HepG2 (cell line): ENCODE results near the gene CTSA. TPM values are rescaled to one million over a fixed set of nuclear protein-coding genes. Genes with fewer than 3 reads are reported as not detected.
A peak's percentile ranks its signal among the peaks of the same experiment; 100 is the strongest.

ENCODE experiments used
- ATAC-seq: fragments of 200-7000 bp; cut with Tn5 transposase; 3 replicates; pipeline ENCODE4 v1.9.1; 2020; ENCODE audit warnings: mild to moderate bottlenecking, moderate library complexity
- BruUV-seq: library from RNA; stranded (reverse); fragments of 400-500 nt; replicated peaks from 2 replicates; lab custom pipeline; 2021; lab: Mats Ljungman, UMichigan
- CTCF ChIA-PET: fragments of 300-600 bp; formaldehyde crosslinking; extraction: SDS; loops from one replicate; lab custom pipeline; 2021; ENCODE audit warnings: low total read pairs, inconsistent platforms, low intra/inter-chr PET ratio; lab: Yijun Ruan, JAX
- POLR2A ChIA-PET: fragments of 350-600 bp; sonication (Branson Sonifier 250); formaldehyde crosslinking; loops from one replicate; lab custom pipeline; 2020; ENCODE audit warnings: antibody characterized with exemption, inconsistent platforms; lab: Yijun Ruan, JAX
- DNase-seq: peaks from one replicate; pipeline ENCODE4 v3.0.0-alpha.2; 2015; ENCODE audit warnings: low spot score
- FAIRE-seq: peaks from 3 replicates; lab custom pipeline; 2011; peaks lifted over from hg19 to GRCh38; lab: Jason Lieb, UNC
- H2AFZ ChIP-seq: one replicate; pipeline ENCODE4 v1.6.1; 2011; ENCODE audit warnings: low read length, inconsistent platforms
- H3K27ac ChIP-seq: fragments of 300-600 bp; 3 replicates; pipeline ENCODE4 v1.8.0; 2011; ENCODE audit warnings: mixed run types, mild to moderate bottlenecking, mixed read lengths, low read length, inconsistent platforms; ENCODE audit not compliant: insufficient read depth; ENCODE audit errors: extremely low read length
- H3K27me3 ChIP-seq, 2 experiments: fragments of 200-600 bp in 1 of 2; 2 replicates in 1 of 2; 3 replicates in 1 of 2; pipeline versions ENCODE4 v1.6.0 to v1.8.0; 2011; ENCODE audit warnings: low read length in 2 of 2, mild to moderate bottlenecking in 2 of 2, moderate library complexity in 2 of 2, inconsistent platforms in 1 of 2; ENCODE audit not compliant: insufficient read depth in 2 of 2, control insufficient read depth in 1 of 2
- H3K36me3 ChIP-seq, 2 experiments: fragments of 200-600 bp in 1 of 2; replicated peaks in 1 of 2; 2 replicates in 1 of 2; 3 replicates in 1 of 2; pipeline versions ENCODE4 v1.5.1 to v1.8.0; 2011; ENCODE audit warnings: low read length in 2 of 2, inconsistent platforms in 1 of 2; ENCODE audit not compliant: insufficient read depth in 2 of 2, control insufficient read depth in 1 of 2
- H3K4me1 ChIP-seq: 2 replicates; pipeline ENCODE4 v1.5.1; 2012; ENCODE audit warnings: low read length, inconsistent platforms; ENCODE audit not compliant: insufficient read depth
- H3K4me2 ChIP-seq: 2 replicates; pipeline ENCODE4 v1.6.0; 2011; ENCODE audit warnings: low read depth, low read length, inconsistent platforms
- H3K4me3 ChIP-seq, 3 experiments: fragments of 200-600 bp in 1 of 3; sonication (generic), shearing (Covaris generic) in 1 of 3; replicated peaks in 1 of 3; 2 replicates each; pipeline ENCODE4 v1.5.1; 2011 to 2016; ENCODE audit warnings: low read length in 3 of 3, inconsistent platforms in 2 of 3, low read depth in 2 of 3, mild to moderate bottlenecking in 2 of 3, control low read depth in 1 of 3, mixed read lengths in 1 of 3; ENCODE audit not compliant: insufficient read depth in 1 of 3
- H3K79me2 ChIP-seq: one replicate; pipeline ENCODE4 v1.6.1; 2011; ENCODE audit warnings: low read length, inconsistent platforms; ENCODE audit not compliant: insufficient read depth
- H3K9ac ChIP-seq: 2 replicates; pipeline ENCODE4 v1.6.0; 2011; ENCODE audit warnings: mild to moderate bottlenecking, low read depth, low read length, inconsistent platforms; ENCODE audit not compliant: insufficient read depth
- H3K9me3 ChIP-seq: 2 replicates; pipeline ENCODE4 v1.5.1; 2012; ENCODE audit warnings: mild to moderate bottlenecking, low read length
- H4K20me1 ChIP-seq: 2 replicates; pipeline ENCODE4 v1.6.0; 2011; ENCODE audit warnings: inconsistent platforms, mild to moderate bottlenecking, low read length, moderate library complexity; ENCODE audit not compliant: insufficient read depth
- AGO2 ChIP-seq: fragments of 200-400 bp; formaldehyde crosslinking; optimal IDR thresholded peaks from 2 replicates; pipeline ENCODE3; 2017; ENCODE audit warnings: mild to moderate bottlenecking, low read depth, low read length, moderate library complexity
- CC2D1A ChIP-seq: sonication (generic); formaldehyde crosslinking; IDR thresholded peaks from 2 replicates; pipeline ENCODE4 v1.8.1; 2023; ENCODE audit warnings: mild to moderate bottlenecking, missing genetic modification reagents
- MIXL1 ChIP-seq: IDR thresholded peaks from 2 replicates; pipeline ENCODE4 v1.6.1; 2016
- POLR2G ChIP-seq: fragments of 200-400 bp; formaldehyde crosslinking; IDR thresholded peaks from 2 replicates; pipeline ENCODE4 v1.6.1; 2018; ENCODE audit warnings: mild to moderate bottlenecking, low read depth, low read length, moderate library complexity
- TOE1 ChIP-seq: sonication (generic); formaldehyde crosslinking; IDR thresholded peaks from 2 replicates; pipeline ENCODE4 v1.4.0; 2020; ENCODE audit warnings: mild to moderate bottlenecking, missing genetic modification reagents
- ZNF629 ChIP-seq: sonication (generic); formaldehyde crosslinking; conservative IDR thresholded peaks from 2 replicates; pipeline ENCODE4 v1.5.0; 2020; ENCODE audit warnings: missing genetic modification reagents
- ZNF766 ChIP-seq: sonication (generic); formaldehyde crosslinking; IDR thresholded peaks from 2 replicates; pipeline ENCODE4 v1.5.0; 2020; ENCODE audit warnings: missing genetic modification reagents, borderline replicate concordance
- ZNF768 ChIP-seq: sonication (generic); formaldehyde crosslinking; IDR thresholded peaks from 2 replicates; pipeline ENCODE4 v1.4.0; 2020; ENCODE audit warnings: missing genetic modification reagents
- ZNF883 ChIP-seq: sonication (generic); formaldehyde crosslinking; IDR thresholded peaks from 2 replicates; pipeline ENCODE4 v1.5.1; 2020; ENCODE audit warnings: mild to moderate bottlenecking, missing genetic modification reagents; ENCODE audit errors: not compliant biosample characterization
- WGBS: methylation state at CpG from one replicate; pipeline ENCODE4 v1.1.6; 2017; ENCODE audit warnings: low lambda C conversion rate; 5-methylcytosine and 5-hydroxymethylcytosine counted together
- in situ Hi-C: cut with HindIII; loops from 2 replicates; pipeline ENCODE4 v1.10.0; 2017; ENCODE audit warnings: low pct_unique_long_range_greater_than_20kb; ENCODE audit not compliant: extremely low pct_ligation_motif_present
- intact Hi-C: fragments of 100-400 bp; cut with micrococcal nuclease; formaldehyde crosslinking; loops from one replicate; pipeline ENCODE4 v1.10.0; 2022; ENCODE audit not compliant: unreplicated experiment
- polyA plus RNA-seq, 8 experiments: library from polyadenylated mRNA; depleted of rRNA in 3 of 8; stranded (reverse) in 7 of 8; unstranded in 1 of 8; fragments of >200 nt; fragmentation: Illumina TruSeq in 4 of 8; extraction: Trizol in 4 of 8; gene quantifications; 2 replicates each; pipeline versions ENCODE4 v1.2.1 to v1.2.3, GENCODE V29; 2011 to 2016; ENCODE audit warnings: low read depth in 4 of 8, missing spikeins in 1 of 8, mixed read lengths in 1 of 8; ENCODE audit not compliant: insufficient read depth in 1 of 8
- total RNA-seq, 5 experiments: library from RNA; depleted of rRNA; stranded (reverse); fragments of >200 nt; fragmentation: Illumina TruSeq; extraction: Trizol; gene quantifications; 2 replicates each; pipeline ENCODE4 v1.2.3, GENCODE V29; 2016; ENCODE audit warnings: low read depth in 1 of 5
- TF ChIP-seq, protein P1 (sequence below): sonication (generic); formaldehyde crosslinking; IDR thresholded peaks from 2 replicates; pipeline ENCODE4 v1.4.0; 2020; ENCODE audit warnings: missing genetic modification reagents
- TF ChIP-seq, protein P2 (sequence below): sonication (generic); formaldehyde crosslinking; IDR thresholded peaks from 2 replicates; pipeline ENCODE4 v1.4.0; 2020; ENCODE audit warnings: missing genetic modification reagents
- TF ChIP-seq, protein P3 (sequence below): sonication (generic); formaldehyde crosslinking; IDR thresholded peaks from 2 replicates; pipeline ENCODE4 v1.8.1; 2023; ENCODE audit warnings: missing genetic modification reagents, mild to moderate bottlenecking, borderline replicate concordance

The CTSA gene
- total and polyA plus RNA-seq, 2 of the 13 experiments (the other 11 are each of a cell fraction or from before 2014, with no cell fraction given), result 202 to 231 TPM

DNA sequence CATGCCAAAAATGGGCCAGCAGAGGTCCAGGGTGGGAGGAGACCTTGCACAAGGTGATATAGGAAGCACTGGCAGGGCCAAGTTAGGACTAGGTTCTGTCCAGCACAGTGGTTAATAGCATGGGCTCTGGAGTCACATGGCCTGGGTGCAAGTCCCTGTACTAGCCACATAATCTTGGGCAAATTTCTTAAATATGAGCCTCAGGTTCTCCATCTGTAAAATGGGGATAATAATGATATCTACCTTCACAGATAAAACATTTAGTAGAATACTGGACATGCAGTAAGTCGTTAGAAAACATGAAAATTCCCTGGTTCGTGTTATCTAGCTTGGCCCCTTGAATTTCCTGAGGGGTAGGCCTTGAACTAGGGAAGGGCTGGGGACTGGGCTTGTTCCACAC is 6.2 kb downstream of the CTSA start:
- ATAC-seq (no peak), DNase-seq (no peak), FAIRE-seq (no peak)
- TF ChIP-seq ZNF629 (CRISPR knock-in tag) (peak; percentile 83), ZNF768 (CRISPR knock-in tag) (no peak)
- no peaks in the 10 kb centered on the region for H4K20me1 ChIP-seq
- H3K4me2 ChIP-seq, result no peak overlapping the region
- H3K4me1 ChIP-seq, result peaks cover 9% of the 10 kb centered on the region
- ChIA-PET CTCF (no interaction called here), POLR2A (interaction anchor here (1.2 to 1.8 kb wide), 4 partner anchors 8 to 23 kb away, joined by 3 to 11 read pairs (median 4); no protein-coding TSS in a partner anchor)
- intact Hi-C loops, result no loop called here
- H3K27me3 ChIP-seq, result no peaks in the 10 kb centered on the region
- H3K9ac ChIP-seq, result no peak overlapping the region
- no peak overlapping the region for H2AFZ ChIP-seq
- H3K9me3 ChIP-seq, result no peaks in the 10 kb centered on the region
- 88% methylated on average over 2 of the region's 2 CpGs for WGBS
- H3K27ac ChIP-seq, result no peak overlapping the region
- no TSS peak for BruUV-seq
- peaks cover 52 to 61% of the 10 kb centered on the region in 2 experiments for H3K36me3 ChIP-seq
- in situ Hi-C loops, result no loop called here
- H3K4me3 ChIP-seq, result no peak overlapping the region
- peaks cover 3% of the 10 kb centered on the region for H3K79me2 ChIP-seq

DNA sequence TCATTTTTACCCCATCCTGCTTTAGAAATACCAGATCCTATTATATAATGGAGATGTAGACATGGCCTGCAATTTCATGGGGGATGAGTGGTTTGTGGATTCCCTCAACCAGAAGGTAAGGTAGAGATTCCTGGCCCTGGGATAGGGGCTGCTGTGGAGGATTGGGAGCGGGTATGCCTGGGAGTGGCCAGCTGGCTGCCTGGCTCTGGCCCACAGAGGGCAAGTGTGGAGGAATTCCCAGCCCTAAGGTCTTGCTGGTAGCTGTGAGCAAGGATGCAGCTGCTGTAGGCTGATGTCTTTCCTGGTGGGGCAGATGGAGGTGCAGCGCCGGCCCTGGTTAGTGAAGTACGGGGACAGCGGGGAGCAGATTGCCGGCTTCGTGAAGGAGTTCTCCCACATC is 6.6 kb downstream of the CTSA start:
- Histone ChIP-seq H4K20me1 (no peaks in the 10 kb centered on the region), H2AFZ (no peak overlapping the region), H3K27ac (no peak overlapping the region), H3K9me3 (no peaks in the 10 kb centered on the region), H3K27me3 (no peaks in the 10 kb centered on the region), H3K4me1 (peaks cover 5% of the 10 kb centered on the region), H3K4me2 (no peak overlapping the region), H3K79me2 (no peaks in the 10 kb centered on the region), H3K4me3 (no peak overlapping the region), H3K9ac (no peak overlapping the region), H3K36me3 (peaks cover 51 to 57% of the 10 kb centered on the region in 2 experiments)
- DNase-seq (no peak), ATAC-seq (no peak), FAIRE-seq (no peak)
- 98% methylated on average over 7 of the region's 7 CpGs for WGBS
- intact Hi-C loops (no loop called here), in situ Hi-C loops (no loop called here)
- ChIA-PET POLR2A (interaction anchor here (0.9 to 4.7 kb wide), 6 partner anchors 8 to 39 kb away, joined by 3 to 24 read pairs (median 8); partner anchors contain the start of gene PCIF1), CTCF (no interaction called here)
- no TSS peak for BruUV-seq
- TF ChIP-seq AGO2, result peak; percentile 29
- TF ChIP-seq ZNF766, result no peak
- no peak for TF ChIP-seq ZNF883 (CRISPR knock-in tag)
- TF ChIP-seq, protein P1, sequence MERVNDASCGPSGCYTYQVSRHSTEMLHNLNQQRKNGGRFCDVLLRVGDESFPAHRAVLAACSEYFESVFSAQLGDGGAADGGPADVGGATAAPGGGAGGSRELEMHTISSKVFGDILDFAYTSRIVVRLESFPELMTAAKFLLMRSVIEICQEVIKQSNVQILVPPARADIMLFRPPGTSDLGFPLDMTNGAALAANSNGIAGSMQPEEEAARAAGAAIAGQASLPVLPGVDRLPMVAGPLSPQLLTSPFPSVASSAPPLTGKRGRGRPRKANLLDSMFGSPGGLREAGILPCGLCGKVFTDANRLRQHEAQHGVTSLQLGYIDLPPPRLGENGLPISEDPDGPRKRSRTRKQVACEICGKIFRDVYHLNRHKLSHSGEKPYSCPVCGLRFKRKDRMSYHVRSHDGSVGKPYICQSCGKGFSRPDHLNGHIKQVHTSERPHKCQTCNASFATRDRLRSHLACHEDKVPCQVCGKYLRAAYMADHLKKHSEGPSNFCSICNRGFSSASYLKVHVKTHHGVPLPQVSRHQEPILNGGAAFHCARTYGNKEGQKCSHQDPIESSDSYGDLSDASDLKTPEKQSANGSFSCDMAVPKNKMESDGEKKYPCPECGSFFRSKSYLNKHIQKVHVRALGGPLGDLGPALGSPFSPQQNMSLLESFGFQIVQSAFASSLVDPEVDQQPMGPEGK (CRISPR knock-in tag), result no peak
- no peak for TF ChIP-seq MIXL1 (CRISPR knock-in tag)
- TF ChIP-seq, protein P2, sequence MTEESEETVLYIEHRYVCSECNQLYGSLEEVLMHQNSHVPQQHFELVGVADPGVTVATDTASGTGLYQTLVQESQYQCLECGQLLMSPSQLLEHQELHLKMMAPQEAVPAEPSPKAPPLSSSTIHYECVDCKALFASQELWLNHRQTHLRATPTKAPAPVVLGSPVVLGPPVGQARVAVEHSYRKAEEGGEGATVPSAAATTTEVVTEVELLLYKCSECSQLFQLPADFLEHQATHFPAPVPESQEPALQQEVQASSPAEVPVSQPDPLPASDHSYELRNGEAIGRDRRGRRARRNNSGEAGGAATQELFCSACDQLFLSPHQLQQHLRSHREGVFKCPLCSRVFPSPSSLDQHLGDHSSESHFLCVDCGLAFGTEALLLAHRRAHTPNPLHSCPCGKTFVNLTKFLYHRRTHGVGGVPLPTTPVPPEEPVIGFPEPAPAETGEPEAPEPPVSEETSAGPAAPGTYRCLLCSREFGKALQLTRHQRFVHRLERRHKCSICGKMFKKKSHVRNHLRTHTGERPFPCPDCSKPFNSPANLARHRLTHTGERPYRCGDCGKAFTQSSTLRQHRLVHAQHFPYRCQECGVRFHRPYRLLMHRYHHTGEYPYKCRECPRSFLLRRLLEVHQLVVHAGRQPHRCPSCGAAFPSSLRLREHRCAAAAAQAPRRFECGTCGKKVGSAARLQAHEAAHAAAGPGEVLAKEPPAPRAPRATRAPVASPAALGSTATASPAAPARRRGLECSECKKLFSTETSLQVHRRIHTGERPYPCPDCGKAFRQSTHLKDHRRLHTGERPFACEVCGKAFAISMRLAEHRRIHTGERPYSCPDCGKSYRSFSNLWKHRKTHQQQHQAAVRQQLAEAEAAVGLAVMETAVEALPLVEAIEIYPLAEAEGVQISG, result no peak
- no peak for TF ChIP-seq TOE1 (CRISPR knock-in tag)
- TF ChIP-seq, protein P3, sequence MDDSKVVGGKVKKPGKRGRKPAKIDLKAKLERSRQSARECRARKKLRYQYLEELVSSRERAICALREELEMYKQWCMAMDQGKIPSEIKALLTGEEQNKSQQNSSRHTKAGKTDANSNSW (CRISPR knock-in tag), result no peak
- TF ChIP-seq CC2D1A, result no peak
- peak; percentile 25; the same call in 1 of the 2 replicates for TF ChIP-seq POLR2G
